Activated naive CD8-positive, alpha-beta T cell treated with anti-CD3 and anti-CD28 coated beads for 36 hours (primary cell): Measurements from ENCODE around the gene DCN. TPM values are rescaled to one million over a fixed set of nuclear protein-coding genes. Genes with fewer than 3 reads are reported as not detected.

ENCODE experiments used
- DNase-seq: peaks from one replicate; pipeline ENCODE4 v3.0.0; 2021
- H3K27ac Mint-ChIP-seq: one replicate; pipeline ENCODE4 v1.8.0; 2022; ENCODE audit warnings: mild to moderate bottlenecking, moderate library complexity, mixed read lengths
- H3K27me3 Mint-ChIP-seq: one replicate; pipeline ENCODE4 v1.8.0; 2022; ENCODE audit warnings: mild to moderate bottlenecking, mixed read lengths
- H3K36me3 Mint-ChIP-seq: one replicate; pipeline ENCODE4 v1.8.0; 2021; ENCODE audit warnings: mild to moderate bottlenecking, mixed read lengths
- H3K4me1 Mint-ChIP-seq: one replicate; pipeline ENCODE4 v1.8.0; 2021; ENCODE audit warnings: mixed read lengths
- H3K4me3 Mint-ChIP-seq: one replicate; pipeline ENCODE4 v1.8.0; 2022; ENCODE audit warnings: mild to moderate bottlenecking, moderate library complexity, mixed read lengths
- H3K9me3 Mint-ChIP-seq: one replicate; pipeline ENCODE4 v1.8.0; 2022; ENCODE audit warnings: mixed read lengths
- total RNA-seq, 2 experiments: library from RNA; stranded (reverse); gene quantifications; one replicate each; pipeline ENCODE4 v1.2.3, GENCODE V29; 2021

DCN gene
- total RNA-seq, 2 experiments from 2014 or later = not detected

GRCh38 chr12:91203610-91204009 is 21.0 kb upstream of the DCN start:
- Mint-ChIP-seq H3K27me3 (no peaks in the 10 kb centered on the region), H3K36me3 (no peaks in the 10 kb centered on the region), H3K9me3 (peaks cover 7% of the 10 kb centered on the region), H3K27ac (no peak overlapping the region), H3K4me1 (no peaks in the 10 kb centered on the region), H3K4me3 (no peak overlapping the region)
- no peak for DNase-seq

- Mint-ChIP-seq H3K4me1 (no peaks in the 10 kb centered on the region), H3K36me3 (no peaks in the 10 kb centered on the region), H3K27me3 (no peaks in the 10 kb centered on the region), H3K4me3 (no peak overlapping the region), H3K27ac (no peak overlapping the region), H3K9me3 (peaks cover 2% of the 10 kb centered on the region)
- no peak for DNase-seq
Measured at GRCh38 chr12:91202390-91202789, 19.8 kb upstream of the DCN start.

GRCh38 chr12:91196436-91196835 is 13.8 kb upstream of the DCN start:
- no peaks in the 10 kb centered on the region for H3K4me1 Mint-ChIP-seq
- H3K36me3 Mint-ChIP-seq = no peaks in the 10 kb centered on the region
- no peaks in the 10 kb centered on the region for H3K27me3 Mint-ChIP-seq
- no peak overlapping the region for H3K27ac Mint-ChIP-seq
- no peak overlapping the region for H3K4me3 Mint-ChIP-seq
- DNase-seq = no peak
- peaks cover 6% of the 10 kb centered on the region for H3K9me3 Mint-ChIP-seq

GRCh38 chr12:91194500-91194899 is 11.9 kb upstream of the DCN start:
- H3K4me1 Mint-ChIP-seq = no peaks in the 10 kb centered on the region
- no peaks in the 10 kb centered on the region for H3K27me3 Mint-ChIP-seq
- no peak overlapping the region for H3K4me3 Mint-ChIP-seq
- no peak overlapping the region for H3K27ac Mint-ChIP-seq
- H3K9me3 Mint-ChIP-seq = peaks cover 6% of the 10 kb centered on the region
- no peaks in the 10 kb centered on the region for H3K36me3 Mint-ChIP-seq
- no peak for DNase-seq

- H3K4me3 Mint-ChIP-seq = no peak overlapping the region
- no peak for DNase-seq
- H3K4me1 Mint-ChIP-seq = no peaks in the 10 kb centered on the region
- H3K36me3 Mint-ChIP-seq = no peaks in the 10 kb centered on the region
- peaks cover 4% of the 10 kb centered on the region for H3K9me3 Mint-ChIP-seq
- H3K27me3 Mint-ChIP-seq = peaks cover 7% of the 10 kb centered on the region
- no peak overlapping the region for H3K27ac Mint-ChIP-seq
Measured at GRCh38 chr12:91191513-91192111, 9.0 kb upstream of the DCN start.

- Mint-ChIP-seq H3K4me3 (no peak overlapping the region), H3K4me1 (no peaks in the 10 kb centered on the region), H3K27ac (no peak overlapping the region), H3K27me3 (peaks cover 7% of the 10 kb centered on the region), H3K36me3 (no peaks in the 10 kb centered on the region), H3K9me3 (peaks cover 2% of the 10 kb centered on the region)
- DNase-seq = no peak
Measured at GRCh38 chr12:91189516-91189915, 6.9 kb upstream of the DCN start.

GRCh38 chr12:91188778-91189177 is 6.2 kb upstream of the DCN start:
- Mint-ChIP-seq H3K27ac (no peak overlapping the region), H3K4me3 (no peak overlapping the region), H3K27me3 (peaks cover 11% of the 10 kb centered on the region), H3K36me3 (no peaks in the 10 kb centered on the region), H3K9me3 (peaks cover 2% of the 10 kb centered on the region), H3K4me1 (no peaks in the 10 kb centered on the region)
- DNase-seq = no peak

GRCh38 chr12:91186156-91186555 is 3.5 kb upstream of the DCN start:
- no peak for DNase-seq
- H3K4me1 Mint-ChIP-seq = no peaks in the 10 kb centered on the region
- no peaks in the 10 kb centered on the region for H3K36me3 Mint-ChIP-seq
- no peak overlapping the region for H3K27ac Mint-ChIP-seq
- no peak overlapping the region for H3K4me3 Mint-ChIP-seq
- no peaks in the 10 kb centered on the region for H3K9me3 Mint-ChIP-seq
- peaks cover 15% of the 10 kb centered on the region for H3K27me3 Mint-ChIP-seq

GRCh38 chr12:91185421-91185820 is 2.8 kb upstream of the DCN start:
- DNase-seq = no peak
- Mint-ChIP-seq H3K4me3 (no peak overlapping the region), H3K36me3 (no peaks in the 10 kb centered on the region), H3K27ac (no peak overlapping the region), H3K9me3 (no peaks in the 10 kb centered on the region), H3K4me1 (no peaks in the 10 kb centered on the region), H3K27me3 (peaks cover 15% of the 10 kb centered on the region)

GRCh38 chr12:91183551-91183950 is 934 bp upstream of the DCN start:
- no peaks in the 10 kb centered on the region for H3K4me1 Mint-ChIP-seq
- no peak overlapping the region for H3K27ac Mint-ChIP-seq
- H3K27me3 Mint-ChIP-seq = peaks cover 14% of the 10 kb centered on the region
- no peaks in the 10 kb centered on the region for H3K36me3 Mint-ChIP-seq
- DNase-seq = no peak
- H3K4me3 Mint-ChIP-seq = no peak overlapping the region
- no peaks in the 10 kb centered on the region for H3K9me3 Mint-ChIP-seq

- Mint-ChIP-seq H3K27ac (no peak overlapping the region), H3K4me1 (peaks cover 3% of the 10 kb centered on the region), H3K27me3 (peaks cover 7% of the 10 kb centered on the region), H3K36me3 (no peaks in the 10 kb centered on the region), H3K4me3 (no peak overlapping the region), H3K9me3 (no peaks in the 10 kb centered on the region)
- DNase-seq = no peak
Measured at GRCh38 chr12:91180582-91181395, 1.8 kb downstream of the DCN start.

GRCh38 chr12:91179966-91180561 is 2.6 kb downstream of the DCN start:
- Mint-ChIP-seq H3K9me3 (no peaks in the 10 kb centered on the region), H3K4me3 (no peak overlapping the region), H3K4me1 (peaks cover 3% of the 10 kb centered on the region), H3K36me3 (no peaks in the 10 kb centered on the region), H3K27me3 (peaks cover 7% of the 10 kb centered on the region), H3K27ac (no peak overlapping the region)
- no peak for DNase-seq

- Mint-ChIP-seq H3K4me3 (no peak overlapping the region), H3K27ac (no peak overlapping the region), H3K4me1 (peaks cover 3% of the 10 kb centered on the region), H3K36me3 (no peaks in the 10 kb centered on the region), H3K27me3 (peaks cover 7% of the 10 kb centered on the region), H3K9me3 (no peaks in the 10 kb centered on the region)
- no peak for DNase-seq
Measured at GRCh38 chr12:91179315-91179714, 3.3 kb downstream of the DCN start.

- peaks cover 3% of the 10 kb centered on the region for H3K4me1 Mint-ChIP-seq
- peaks cover 4% of the 10 kb centered on the region for H3K27me3 Mint-ChIP-seq
- H3K27ac Mint-ChIP-seq = no peak overlapping the region
- H3K4me3 Mint-ChIP-seq = no peak overlapping the region
- no peaks in the 10 kb centered on the region for H3K36me3 Mint-ChIP-seq
- no peak for DNase-seq
- H3K9me3 Mint-ChIP-seq = no peaks in the 10 kb centered on the region
Measured at GRCh38 chr12:91178781-91179180, 3.8 kb downstream of the DCN start.

- H3K4me3 Mint-ChIP-seq = no peak overlapping the region
- H3K4me1 Mint-ChIP-seq = peaks cover 3% of the 10 kb centered on the region
- H3K36me3 Mint-ChIP-seq = no peaks in the 10 kb centered on the region
- H3K27ac Mint-ChIP-seq = no peak overlapping the region
- no peak for DNase-seq
- no peaks in the 10 kb centered on the region for H3K27me3 Mint-ChIP-seq
- H3K9me3 Mint-ChIP-seq = no peaks in the 10 kb centered on the region
Measured at GRCh38 chr12:91178139-91178561, 4.5 kb downstream of the DCN start.

- no peak overlapping the region for H3K27ac Mint-ChIP-seq
- H3K4me1 Mint-ChIP-seq = peaks cover 3% of the 10 kb centered on the region
- H3K36me3 Mint-ChIP-seq = no peaks in the 10 kb centered on the region
- no peak for DNase-seq
- no peaks in the 10 kb centered on the region for H3K9me3 Mint-ChIP-seq
- no peaks in the 10 kb centered on the region for H3K27me3 Mint-ChIP-seq
- no peak overlapping the region for H3K4me3 Mint-ChIP-seq
Measured at GRCh38 chr12:91177381-91177780, 5.2 kb downstream of the DCN start.
